ENCODE results near the gene CLIC3. TPM values are rescaled to one million over a fixed set of nuclear protein-coding genes. Genes with fewer than 3 reads are reported as not detected.

The CLIC3 gene
- total RNA-seq, 1 donor from 2014 or later: 0.39 TPM

DNA sequence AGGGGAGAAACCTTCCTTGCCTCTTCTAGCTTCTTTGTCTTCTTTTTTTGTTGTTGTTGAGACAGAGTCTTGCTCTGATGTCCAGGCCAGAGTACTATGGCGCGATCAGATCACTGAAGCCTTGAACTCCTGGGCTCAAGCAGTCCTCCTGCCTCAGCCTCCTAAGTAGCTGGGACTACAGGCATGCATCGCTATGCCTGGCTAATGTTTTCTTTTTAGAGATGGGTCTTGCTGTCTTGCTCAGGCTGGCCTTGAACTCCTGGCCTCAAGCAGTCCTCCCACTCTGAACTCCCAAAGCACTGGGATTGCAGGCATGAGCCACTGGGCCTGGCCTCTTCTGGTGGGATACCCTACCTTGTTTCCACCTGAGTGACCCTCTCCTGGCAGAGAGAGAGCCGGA is 7.5 kb downstream of the CLIC3 start:
- peaks cover 8% of the 10 kb centered on the region for H3K4me1 ChIP-seq (ENCODE audit: insufficient read depth, low read length)
- no peak for TF ChIP-seq EZH2 (IDR thresholded peaks at IDR 0.05; ENCODE audit: insufficient read depth, low read length)
- no peak for TF ChIP-seq CTCF (IDR thresholded peaks at IDR 0.05; ENCODE audit: insufficient read depth, low read depth, low read length)
- peaks cover 13% of the 10 kb centered on the region for H3K79me2 ChIP-seq (ENCODE audit: insufficient read depth, low read length)
- Mint-ChIP-seq H3K36me3 (ENCODE audit: low read depth, unreplicated experiment) (peaks cover 5% of the 10 kb centered on the region), H3K4me1 (ENCODE audit: low read depth, unreplicated experiment) (no peaks in the 10 kb centered on the region), H3K4me3 (ENCODE audit: unreplicated experiment) (no peak overlapping the region), H3K27ac (ENCODE audit: unreplicated experiment) (no peak overlapping the region), H3K9me3 (ENCODE audit: unreplicated experiment) (peaks cover 5% of the 10 kb centered on the region), H3K27me3 (ENCODE audit: low read depth, unreplicated experiment) (peaks cover 40% of the 10 kb centered on the region)
- H4K20me1 ChIP-seq (ENCODE audit: insufficient read depth, low read length): peaks cover 11% of the 10 kb centered on the region
- DNase-seq (ENCODE audit: low read depth) (no peak), FAIRE-seq (no peak)
- H3K27ac ChIP-seq (ENCODE audit: low read depth, low read length): no peak overlapping the region
- no peaks in the 10 kb centered on the region for H3K36me3 ChIP-seq (ENCODE audit: insufficient read depth, low read length)
- peaks cover 6% of the 10 kb centered on the region for H3K9me3 ChIP-seq (ENCODE audit: insufficient read depth, low read depth, low read length)
- H3K9ac ChIP-seq (ENCODE audit: low read length): no peak overlapping the region
- H3K27me3 ChIP-seq (ENCODE audit: insufficient read depth, low read length): peaks cover 18% of the 10 kb centered on the region
- no peak overlapping the region for H2AFZ ChIP-seq (ENCODE audit: low read depth, low read length)
- H3K4me2 ChIP-seq (ENCODE audit: low read length): no peak overlapping the region
- no peak overlapping the region for H3K4me3 ChIP-seq (ENCODE audit: insufficient read depth, low read depth, low read length)

DNA sequence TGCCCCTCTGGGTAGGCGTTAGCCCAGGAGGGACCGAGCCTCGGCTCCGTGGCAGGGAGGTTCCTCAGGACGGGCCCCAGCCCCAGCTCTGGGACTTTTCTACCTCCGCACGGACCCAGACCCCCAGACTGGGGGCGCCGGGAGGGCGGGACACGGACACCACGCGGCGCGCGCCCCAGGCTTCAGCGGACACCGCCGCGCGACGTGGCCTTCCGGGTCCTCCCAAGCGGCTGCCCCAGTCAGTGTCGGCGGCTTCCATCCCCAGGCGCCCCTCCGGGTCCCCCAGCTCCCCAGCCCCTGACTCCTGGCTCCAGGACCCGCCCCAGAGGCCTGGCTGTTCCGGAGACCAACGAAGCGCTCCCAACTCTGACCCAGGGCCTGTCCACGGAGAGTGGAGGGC is 10.5 kb downstream of the CLIC3 start:
- Mint-ChIP-seq H3K9me3 (ENCODE audit: unreplicated experiment) (peaks cover 5% of the 10 kb centered on the region), H3K4me3 (ENCODE audit: unreplicated experiment) (no peak overlapping the region), H3K27me3 (ENCODE audit: low read depth, unreplicated experiment) (peaks cover 41% of the 10 kb centered on the region), H3K36me3 (ENCODE audit: low read depth, unreplicated experiment) (peaks cover 5% of the 10 kb centered on the region), H3K27ac (ENCODE audit: unreplicated experiment) (no peak overlapping the region), H3K4me1 (ENCODE audit: low read depth, unreplicated experiment) (no peaks in the 10 kb centered on the region)
- Histone ChIP-seq H3K36me3 (ENCODE audit: insufficient read depth, low read length) (no peaks in the 10 kb centered on the region), H3K27me3 (ENCODE audit: insufficient read depth, low read length) (peaks cover 21% of the 10 kb centered on the region), H3K4me3 (ENCODE audit: insufficient read depth, low read depth, low read length) (no peak overlapping the region), H2AFZ (ENCODE audit: low read depth, low read length) (no peak overlapping the region), H4K20me1 (ENCODE audit: insufficient read depth, low read length) (no peaks in the 10 kb centered on the region), H3K4me1 (ENCODE audit: insufficient read depth, low read length) (no peaks in the 10 kb centered on the region), H3K9ac (ENCODE audit: low read length) (no peak overlapping the region), H3K27ac (ENCODE audit: low read depth, low read length) (no peak overlapping the region), H3K79me2 (ENCODE audit: insufficient read depth, low read length) (no peaks in the 10 kb centered on the region), H3K9me3 (ENCODE audit: insufficient read depth, low read depth, low read length) (peaks cover 6% of the 10 kb centered on the region), H3K4me2 (ENCODE audit: low read length) (no peak overlapping the region)
- no peak for TF ChIP-seq CTCF (IDR thresholded peaks at IDR 0.05; ENCODE audit: insufficient read depth, low read depth, low read length)
- no peak for TF ChIP-seq EZH2 (IDR thresholded peaks at IDR 0.05; ENCODE audit: insufficient read depth, low read length)
- DNase-seq (ENCODE audit: low read depth): no peak
- FAIRE-seq: no peak

GRCh38 chr9:136985027-136985602 is 11.3 kb downstream of the CLIC3 start:
- Histone ChIP-seq H3K4me3 (ENCODE audit: insufficient read depth, low read depth, low read length) (no peak overlapping the region), H3K4me1 (ENCODE audit: insufficient read depth, low read length) (no peaks in the 10 kb centered on the region), H3K9me3 (ENCODE audit: insufficient read depth, low read depth, low read length) (no peaks in the 10 kb centered on the region), H3K36me3 (ENCODE audit: insufficient read depth, low read length) (no peaks in the 10 kb centered on the region), H3K27ac (ENCODE audit: low read depth, low read length) (no peak overlapping the region), H3K4me2 (ENCODE audit: low read length) (no peak overlapping the region), H3K9ac (ENCODE audit: low read length) (no peak overlapping the region), H2AFZ (ENCODE audit: low read depth, low read length) (no peak overlapping the region), H4K20me1 (ENCODE audit: insufficient read depth, low read length) (no peaks in the 10 kb centered on the region), H3K79me2 (ENCODE audit: insufficient read depth, low read length) (no peaks in the 10 kb centered on the region), H3K27me3 (ENCODE audit: insufficient read depth, low read length) (peaks cover 21% of the 10 kb centered on the region)
- H3K9me3 Mint-ChIP-seq (ENCODE audit: unreplicated experiment): no peaks in the 10 kb centered on the region
- H3K27ac Mint-ChIP-seq (ENCODE audit: unreplicated experiment): no peak overlapping the region
- H3K27me3 Mint-ChIP-seq (ENCODE audit: low read depth, unreplicated experiment): peaks cover 39% of the 10 kb centered on the region
- peaks cover 5% of the 10 kb centered on the region for H3K36me3 Mint-ChIP-seq (ENCODE audit: low read depth, unreplicated experiment)
- no peak for TF ChIP-seq CTCF (IDR thresholded peaks at IDR 0.05; ENCODE audit: insufficient read depth, low read depth, low read length)
- peak; percentile 97 for TF ChIP-seq EZH2 (IDR thresholded peaks at IDR 0.05; ENCODE audit: insufficient read depth, low read length)
- no peak for FAIRE-seq
- no peaks in the 10 kb centered on the region for H3K4me1 Mint-ChIP-seq (ENCODE audit: low read depth, unreplicated experiment)
- H3K4me3 Mint-ChIP-seq (ENCODE audit: unreplicated experiment): no peak overlapping the region
- no peak for DNase-seq (ENCODE audit: low read depth)
